ENCODE results near the gene INHBC. TPM values are rescaled to one million over a fixed set of nuclear protein-coding genes. Genes with fewer than 3 reads are reported as not detected.

The INHBC gene
- total RNA-seq, result under 1 TPM in 2 of 4 donors, not detected in 2; 0.20 to 0.35 TPM

- in situ Hi-C loops (cut with MboI; ENCODE audit: low sequenced_read_pairs in 4 of 4) (loop anchor here in 2 of 4 donors (10.0 to 25.0 kb wide), 2 partner anchors 172 to 190 kb away; partner anchors contain the start of gene STAC3 (in 1 of the 2)), intact Hi-C loops (cut with DNase I; ENCODE audit: low total_unique reads) (no loop called here)
These were observed at the start of gene INHBC for GRCh38 chr12:57434517-57435223. TSS of gene INHBC (plus strand) at chr12:57434784. CDS start at chr12:57434887, 103 bp downstream.

GRCh38 chr12:57385586-57385985, 49.0 kb upstream of the INHBC start:
- no peak overlapping the region for H3K4me3 ChIP-seq
- H3K27ac ChIP-seq, result no peak overlapping the region
- DNase-seq (no peak), ATAC-seq (no peak)
- in situ Hi-C loops (cut with MboI; ENCODE audit: low sequenced_read_pairs in 4 of 4), result no loop called here
- intact Hi-C loops (cut with DNase I; ENCODE audit: low total_unique reads), result no loop called here
- H3K9me3 ChIP-seq, result no peaks in the 10 kb centered on the region
- TF ChIP-seq POLR2A (IDR thresholded peaks at IDR 0.05) (no peak), CTCF (IDR thresholded peaks at IDR 0.05 in 4 of 5, conservative IDR thresholded peaks at IDR 0.05 in 1 of 5) (no peak)
- H3K4me1 ChIP-seq, result peaks cover 6 to 12% of the 10 kb centered on the region in 2 donors
- no peaks in the 10 kb centered on the region for H3K27me3 ChIP-seq
- H3K36me3 ChIP-seq, result no peaks in the 10 kb centered on the region

More at GRCh38 chr12:57434517-57435223, at the start of gene INHBC:
- Histone ChIP-seq H3K27me3 (no peaks in the 10 kb centered on the region), H3K4me1 (peaks cover under 1 to 2% of the 10 kb centered on the region in 2 donors), H3K9me3 (no peaks in the 10 kb centered on the region), H3K4me3 (no peak within 1 kb of the TSS), H3K36me3 (no peaks in the 10 kb centered on the region), H3K27ac (no peak within 1 kb of the TSS)
- ATAC-seq, result no peak
- TF ChIP-seq POLR2A (IDR thresholded peaks at IDR 0.05), result no peak
- no peak for TF ChIP-seq CTCF (IDR thresholded peaks at IDR 0.05 in 4 of 5, conservative IDR thresholded peaks at IDR 0.05 in 1 of 5)
- DNase-seq, result no peak

- no peak for DNase-seq
- H3K9me3 ChIP-seq, result no peaks in the 10 kb centered on the region
- H3K27ac ChIP-seq, result no peak overlapping the region
- no peak for ATAC-seq
- no peaks in the 10 kb centered on the region for H3K27me3 ChIP-seq
- in situ Hi-C loops (cut with MboI; ENCODE audit: low sequenced_read_pairs in 4 of 4), result no loop called here
- intact Hi-C loops (cut with DNase I; ENCODE audit: low total_unique reads), result no loop called here
- H3K36me3 ChIP-seq, result no peaks in the 10 kb centered on the region
- peaks cover 6 to 12% of the 10 kb centered on the region in 2 donors for H3K4me1 ChIP-seq
- H3K4me3 ChIP-seq, result no peak overlapping the region
- no peak for TF ChIP-seq CTCF (IDR thresholded peaks at IDR 0.05 in 4 of 5, conservative IDR thresholded peaks at IDR 0.05 in 1 of 5)
- no peak for TF ChIP-seq POLR2A (IDR thresholded peaks at IDR 0.05)
These were observed 48.3 kb upstream of the INHBC start for GRCh38 chr12:57386187-57386720.

GRCh38 chr12:57388425-57388824, 46.2 kb upstream of the INHBC start:
- H3K36me3 ChIP-seq, result peaks cover 0 to 8% of the 10 kb centered on the region in 2 donors
- DNase-seq (no peak), ATAC-seq (no peak)
- no peaks in the 10 kb centered on the region for H3K27me3 ChIP-seq
- no peak overlapping the region for H3K4me3 ChIP-seq
- TF ChIP-seq CTCF (IDR thresholded peaks at IDR 0.05 in 4 of 5, conservative IDR thresholded peaks at IDR 0.05 in 1 of 5) (no peak), POLR2A (IDR thresholded peaks at IDR 0.05) (no peak)
- intact Hi-C loops (cut with DNase I; ENCODE audit: low total_unique reads) (no loop called here), in situ Hi-C loops (cut with MboI; ENCODE audit: low sequenced_read_pairs in 4 of 4) (no loop called here)
- no peaks in the 10 kb centered on the region for H3K9me3 ChIP-seq
- H3K4me1 ChIP-seq, result peaks cover 6 to 12% of the 10 kb centered on the region in 2 donors
- no peak overlapping the region for H3K27ac ChIP-seq
